Left lung (tissue), 10 donors: Measurements from ENCODE around the gene ATP7B. TPM values are rescaled to one million over a fixed set of nuclear protein-coding genes. Genes with fewer than 3 reads are reported as not detected.
A peak's percentile ranks its signal among the peaks of the same experiment; 100 is the strongest.

ENCODE experiments used
- ATAC-seq: fragments of 200-7000 bp; cut with Tn5 transposase; one replicate; pipeline ENCODE4 v1.9.1; 2020; ENCODE audit warnings: moderate library complexity
- DNase-seq, 4 donors: peaks; one replicate each; pipeline ENCODE4 v3.0.0-alpha.2; 2013 to 2020
- H3K27ac ChIP-seq, 2 donors: fragments of 200-600 bp; sonication (generic) in 1 of 2; one replicate each; pipeline versions ENCODE4 v1.5.0 to v1.8.0; 2020 to 2021
- H3K27me3 ChIP-seq, 2 donors: fragments of 200-600 bp; sonication (generic) in 1 of 2; one replicate each; pipeline versions ENCODE4 v1.5.0 to v1.8.0; 2020 to 2021
- H3K36me3 ChIP-seq, 2 donors: fragments of 200-600 bp; sonication (generic) in 1 of 2; one replicate each; pipeline versions ENCODE4 v1.5.0 to v1.8.0; 2020 to 2021
- H3K4me1 ChIP-seq, 2 donors: fragments of 200-600 bp; one replicate each; pipeline ENCODE4 v1.8.0; 2021
- H3K4me3 ChIP-seq, 2 donors: fragments of 200-600 bp; sonication (generic) in 1 of 2; one replicate each; pipeline versions ENCODE4 v1.5.0 to v1.8.0; 2020 to 2021; ENCODE audit warnings: mild to moderate bottlenecking in 1 of 2
- H3K9me3 ChIP-seq, 2 donors: fragments of 200-600 bp; sonication (generic) in 1 of 2; one replicate each; pipeline versions ENCODE4 v1.5.0 to v1.8.0; 2020 to 2021
- intact Hi-C, 2 donors: fragments of 100-400 bp; cut with DNase I; formaldehyde crosslinking; loops; one replicate each; pipeline versions ENCODE4 v1.11.2 to v1.14.2; 2022
- polyA plus RNA-seq, 6 donors: library from polyadenylated mRNA; unstranded; fragments of 120-200 nt; gene quantifications; one replicate each; pipeline ENCODE4 v1.2.1, GENCODE V29; 2013; ENCODE audit not compliant: insufficient read length in 6 of 6
- total RNA-seq, 2 donors: library from RNA; stranded (reverse); fragmentation: NEBNext Ultra II Directional; extraction: Animal tissue kit (Norgen Biotek cat#: 25700); gene quantifications; one replicate each; pipeline ENCODE4 v1.2.1, GENCODE V29; 2021
- TF ChIP-seq, protein P1 (sequence below), 2 donors: fragments of 200-600 bp; sonication (generic) in 1 of 2; IDR thresholded peaks; one replicate each; pipeline versions ENCODE4 v1.5.0 to v1.8.0; 2021; ENCODE audit warnings: antibody characterized with exemption in 2 of 2
- donor health status: DM: no; HTN: yes; CAD: no.
- donor health status: DM: no; HTN: no; CAD: no.

Gene ATP7B
- total and polyA plus RNA-seq, 8 donors: 5.9 to 20.5 (median 18.4) TPM

DNA sequence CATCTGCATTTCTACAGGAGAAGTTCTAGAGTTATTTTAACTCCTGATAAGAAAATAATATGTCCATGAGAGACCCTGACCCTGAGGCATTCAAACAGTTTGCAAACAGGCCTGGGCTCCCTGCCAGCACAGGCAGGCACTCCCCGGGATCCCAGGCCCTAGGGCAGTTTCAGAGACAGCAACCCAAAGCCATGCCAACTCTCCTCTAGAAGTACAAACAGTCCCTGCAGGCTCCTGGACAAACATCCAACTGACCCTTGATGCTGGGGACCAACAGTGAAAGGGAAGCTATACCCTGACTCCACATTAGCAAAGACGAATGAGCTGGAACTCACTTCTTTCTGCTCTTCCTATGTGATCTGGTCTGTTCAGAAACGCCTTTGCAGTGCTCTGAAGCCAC, 104.7 kb downstream of the ATP7B start:
- no peaks in the 10 kb centered on the region for H3K4me1 ChIP-seq
- TF ChIP-seq, protein P1, sequence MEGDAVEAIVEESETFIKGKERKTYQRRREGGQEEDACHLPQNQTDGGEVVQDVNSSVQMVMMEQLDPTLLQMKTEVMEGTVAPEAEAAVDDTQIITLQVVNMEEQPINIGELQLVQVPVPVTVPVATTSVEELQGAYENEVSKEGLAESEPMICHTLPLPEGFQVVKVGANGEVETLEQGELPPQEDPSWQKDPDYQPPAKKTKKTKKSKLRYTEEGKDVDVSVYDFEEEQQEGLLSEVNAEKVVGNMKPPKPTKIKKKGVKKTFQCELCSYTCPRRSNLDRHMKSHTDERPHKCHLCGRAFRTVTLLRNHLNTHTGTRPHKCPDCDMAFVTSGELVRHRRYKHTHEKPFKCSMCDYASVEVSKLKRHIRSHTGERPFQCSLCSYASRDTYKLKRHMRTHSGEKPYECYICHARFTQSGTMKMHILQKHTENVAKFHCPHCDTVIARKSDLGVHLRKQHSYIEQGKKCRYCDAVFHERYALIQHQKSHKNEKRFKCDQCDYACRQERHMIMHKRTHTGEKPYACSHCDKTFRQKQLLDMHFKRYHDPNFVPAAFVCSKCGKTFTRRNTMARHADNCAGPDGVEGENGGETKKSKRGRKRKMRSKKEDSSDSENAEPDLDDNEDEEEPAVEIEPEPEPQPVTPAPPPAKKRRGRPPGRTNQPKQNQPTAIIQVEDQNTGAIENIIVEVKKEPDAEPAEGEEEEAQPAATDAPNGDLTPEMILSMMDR (IDR thresholded peaks at IDR 0.05): no peak
- no peaks in the 10 kb centered on the region for H3K27me3 ChIP-seq
- no peaks in the 10 kb centered on the region for H3K36me3 ChIP-seq
- no peak overlapping the region for H3K4me3 ChIP-seq
- no peak overlapping the region for H3K27ac ChIP-seq
- no peak for ATAC-seq
- peak in 1 of 4 donors; percentile 8 for DNase-seq
- intact Hi-C loops: no loop called here
- no peaks in the 10 kb centered on the region for H3K9me3 ChIP-seq

DNA sequence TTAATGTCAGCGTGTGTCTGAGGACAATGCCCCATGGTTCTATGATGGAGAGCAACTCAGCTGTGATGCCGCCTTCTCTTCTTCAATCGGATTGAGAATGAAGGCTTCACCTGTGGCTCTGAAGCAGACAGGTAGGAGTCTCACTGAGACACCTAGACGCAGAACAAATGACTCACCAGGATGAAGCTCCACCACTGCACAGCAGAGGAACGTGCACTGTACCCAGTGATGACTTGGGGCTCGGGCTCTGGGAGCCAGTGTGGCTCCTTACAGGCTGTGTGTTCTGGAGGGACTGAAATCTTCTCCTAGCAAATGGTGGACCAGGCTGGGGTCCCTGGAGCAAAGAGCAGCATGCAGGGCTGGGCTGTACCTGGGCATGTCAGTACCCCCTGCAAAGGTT, 105.5 kb downstream of the ATP7B start:
- H3K27me3 ChIP-seq: no peaks in the 10 kb centered on the region
- intact Hi-C loops: no loop called here
- H3K4me1 ChIP-seq: no peaks in the 10 kb centered on the region
- no peaks in the 10 kb centered on the region for H3K36me3 ChIP-seq
- TF ChIP-seq, protein P1 (IDR thresholded peaks at IDR 0.05): no peak
- no peak overlapping the region for H3K4me3 ChIP-seq
- DNase-seq (no peak), ATAC-seq (no peak)
- H3K9me3 ChIP-seq: no peaks in the 10 kb centered on the region
- H3K27ac ChIP-seq: no peak overlapping the region

DNA sequence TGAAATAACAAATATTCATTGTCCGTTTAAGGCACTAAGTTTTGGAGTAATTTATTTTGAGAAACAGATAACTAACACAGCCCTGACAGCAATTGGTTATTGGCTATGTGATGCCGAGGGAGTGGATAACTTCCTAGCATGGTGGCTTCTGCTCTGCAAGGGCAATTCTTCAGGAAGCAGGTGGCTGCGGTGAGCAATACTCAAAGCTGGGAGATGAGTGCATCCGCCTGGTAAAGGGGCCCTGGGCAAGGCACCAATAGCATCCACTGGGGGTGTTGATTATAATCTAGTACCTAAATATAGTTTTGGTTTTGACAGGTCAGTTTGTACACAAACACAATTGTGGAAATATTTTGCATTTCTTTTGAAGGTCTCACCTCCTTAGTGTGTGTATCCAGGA, 108.5 kb downstream of the ATP7B start:
- Histone ChIP-seq H3K27ac (no peak overlapping the region), H3K9me3 (no peaks in the 10 kb centered on the region), H3K36me3 (no peaks in the 10 kb centered on the region), H3K4me1 (no peaks in the 10 kb centered on the region), H3K4me3 (no peak overlapping the region), H3K27me3 (no peaks in the 10 kb centered on the region)
- TF ChIP-seq, protein P1 (IDR thresholded peaks at IDR 0.05): no peak
- ATAC-seq (no peak), DNase-seq (no peak)
- intact Hi-C loops: no loop called here

DNA sequence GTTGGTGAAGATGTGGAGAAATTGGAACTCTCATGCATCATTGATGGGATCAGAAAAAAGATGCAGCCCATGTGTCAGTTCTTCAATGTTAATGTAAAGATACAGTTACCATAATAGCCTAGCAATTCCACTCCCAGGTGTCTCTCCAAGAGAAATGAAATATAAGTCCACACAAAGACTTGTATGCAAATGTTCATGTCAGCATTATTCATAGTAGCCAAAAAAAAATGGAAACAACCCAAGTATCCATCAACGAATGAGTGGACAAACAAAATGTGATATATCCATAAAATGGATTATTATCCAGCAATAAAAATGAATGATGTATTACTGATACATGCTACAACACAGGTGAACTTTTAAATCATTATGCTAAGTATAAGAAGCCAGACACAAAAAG, 110.8 kb downstream of the ATP7B start:
- ATAC-seq (no peak), DNase-seq (no peak)
- Histone ChIP-seq H3K27me3 (no peaks in the 10 kb centered on the region), H3K9me3 (no peaks in the 10 kb centered on the region), H3K27ac (no peak overlapping the region), H3K4me1 (no peaks in the 10 kb centered on the region), H3K4me3 (no peak overlapping the region), H3K36me3 (no peaks in the 10 kb centered on the region)
- TF ChIP-seq, protein P1 (IDR thresholded peaks at IDR 0.05): no peak
- intact Hi-C loops: no loop called here

DNA sequence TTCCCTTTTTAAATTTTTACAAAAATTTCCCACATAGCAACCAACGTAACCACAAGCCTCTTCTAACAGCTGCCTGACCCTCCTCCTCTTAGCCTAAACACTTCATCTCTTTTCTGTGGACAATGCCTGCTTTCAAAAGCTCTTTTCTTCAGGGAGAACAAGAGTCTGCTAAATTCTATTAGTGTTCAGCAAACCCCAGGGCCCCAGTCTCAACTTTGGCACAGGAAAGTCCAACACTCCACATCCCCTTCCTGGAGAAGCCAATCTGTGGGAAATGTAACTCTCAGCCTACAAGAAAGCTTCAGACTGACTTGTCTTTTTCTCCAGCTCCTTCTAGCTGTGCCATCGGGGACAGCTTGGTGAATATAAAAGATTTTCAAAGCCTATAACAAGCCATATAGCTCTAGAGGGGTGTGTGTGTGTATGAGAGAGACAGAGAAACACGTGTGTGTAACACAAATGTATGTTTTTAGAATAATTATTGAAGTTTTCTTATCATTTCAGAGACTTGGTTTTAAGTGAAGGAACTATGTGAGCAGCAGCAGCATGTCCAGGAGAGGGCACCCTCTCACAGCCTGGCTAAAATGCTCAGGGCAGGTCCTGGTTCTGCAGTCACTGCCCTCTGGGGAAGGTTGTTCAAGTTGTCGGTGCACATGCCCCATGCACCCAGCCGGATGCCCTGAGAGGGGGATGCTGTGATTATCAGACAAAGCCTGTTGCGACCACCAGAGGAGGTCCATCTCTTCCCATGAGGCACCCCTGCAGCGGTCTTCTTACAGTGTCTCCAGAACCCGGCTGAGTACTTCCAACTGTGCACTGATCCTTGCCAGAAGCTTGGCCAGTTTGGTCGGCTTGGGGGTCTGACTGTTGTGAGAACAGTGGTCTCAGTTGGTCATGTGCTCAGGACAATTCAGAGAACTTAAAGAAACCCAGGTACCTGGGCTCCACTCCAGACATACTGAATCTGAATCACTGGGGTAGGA, 115.1 kb downstream of the ATP7B start:
- intact Hi-C loops: no loop called here
- DNase-seq (peak in 3 of 4 donors; percentile 33 to 68 (median 45)), ATAC-seq (peak; percentile 94)
- Histone ChIP-seq H3K4me1 (no peaks in the 10 kb centered on the region), H3K9me3 (no peaks in the 10 kb centered on the region), H3K27ac (no peak overlapping the region), H3K27me3 (no peaks in the 10 kb centered on the region), H3K36me3 (no peaks in the 10 kb centered on the region), H3K4me3 (no peak overlapping the region)
- TF ChIP-seq, protein P1 (IDR thresholded peaks at IDR 0.05): peak; percentile 36 to 60
